OCI-M2 (cell line): ENCODE data around the gene FLACC1.

Experiments
- DNase-seq: peaks from one replicate; lab custom pipeline; 2025; ENCODE audit not compliant: unreplicated experiment; lab: John Stamatoyannopoulos, UW

The FLACC1 gene

DNA sequence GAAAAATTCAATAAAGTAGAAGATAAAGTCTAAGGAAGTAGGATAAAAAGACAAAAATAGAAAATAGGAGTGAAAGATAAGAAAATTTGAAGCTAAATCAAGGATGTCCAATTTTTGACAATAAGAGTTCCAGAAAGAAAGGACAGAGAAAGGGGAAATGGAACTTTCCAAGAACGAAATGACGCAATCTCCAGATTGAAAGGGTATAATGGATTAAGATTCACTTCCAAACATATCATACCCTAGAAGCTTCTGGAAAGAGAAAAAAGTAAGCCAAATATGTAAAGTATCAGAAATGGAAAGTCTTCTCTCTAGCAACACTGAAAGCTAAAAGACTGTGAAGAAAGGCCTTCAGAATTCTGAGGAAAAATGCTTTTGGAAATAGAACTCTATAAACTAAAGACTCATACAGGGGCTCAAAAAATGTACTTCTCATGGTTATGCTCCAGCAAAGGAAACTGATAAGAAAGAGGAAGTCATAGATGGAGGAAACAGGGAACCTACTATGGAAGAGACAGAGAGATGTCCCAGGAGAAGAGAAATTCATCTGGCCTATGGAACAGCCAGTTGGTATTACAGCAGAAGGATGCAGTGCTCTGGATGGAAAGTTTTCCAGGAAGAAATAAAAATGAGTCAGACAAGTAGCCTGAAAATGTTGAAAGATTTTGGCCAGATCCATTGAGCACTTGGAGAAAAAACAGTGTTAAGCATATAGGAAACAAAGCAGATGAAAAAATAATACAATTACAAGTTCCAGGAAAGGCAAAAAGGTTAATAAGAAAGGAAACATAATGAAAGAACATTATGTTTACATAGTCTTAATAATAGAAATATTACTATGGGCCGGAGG, 76.7 kb downstream of the FLACC1 start:
- no peak for DNase-seq

GRCh38 chr2:201279079-201279478, 78.1 kb downstream of the FLACC1 start:
- no peak for DNase-seq

DNA sequence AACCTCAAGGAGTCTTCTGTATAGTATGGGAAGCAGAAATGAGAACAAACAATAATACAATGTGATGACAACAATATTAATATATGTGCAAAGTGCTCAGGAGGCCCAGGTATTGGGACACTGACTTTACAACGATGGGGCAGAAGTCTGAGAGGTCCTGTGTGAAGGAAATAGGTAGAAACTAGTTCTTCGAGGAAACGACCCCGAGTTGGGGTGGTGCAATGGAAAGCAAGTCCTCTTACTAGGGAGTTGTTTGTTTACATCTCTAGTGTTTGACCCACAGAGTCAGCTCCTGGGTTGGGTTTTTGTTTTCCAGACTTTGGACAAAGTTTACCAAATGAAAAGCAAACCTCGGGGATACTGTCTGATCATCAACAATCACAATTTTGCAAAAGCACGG, 80.6 kb downstream of the FLACC1 start:
- no peak for DNase-seq

- DNase-seq: no peak
Observed at GRCh38 chr2:201275990-201276389, 81.2 kb downstream of the FLACC1 start.

GRCh38 chr2:201275069-201275468, 82.1 kb downstream of the FLACC1 start:
- no peak for DNase-seq

GRCh38 chr2:201273330-201273983, 83.7 kb downstream of the FLACC1 start:
- no peak for DNase-seq

GRCh38 chr2:201271917-201272316, 85.2 kb downstream of the FLACC1 start:
- no peak for DNase-seq

GRCh38 chr2:201270293-201271001, 86.7 kb downstream of the FLACC1 start:
- no peak for DNase-seq

GRCh38 chr2:201269764-201270163, 87.4 kb downstream of the FLACC1 start:
- no peak for DNase-seq

DNA sequence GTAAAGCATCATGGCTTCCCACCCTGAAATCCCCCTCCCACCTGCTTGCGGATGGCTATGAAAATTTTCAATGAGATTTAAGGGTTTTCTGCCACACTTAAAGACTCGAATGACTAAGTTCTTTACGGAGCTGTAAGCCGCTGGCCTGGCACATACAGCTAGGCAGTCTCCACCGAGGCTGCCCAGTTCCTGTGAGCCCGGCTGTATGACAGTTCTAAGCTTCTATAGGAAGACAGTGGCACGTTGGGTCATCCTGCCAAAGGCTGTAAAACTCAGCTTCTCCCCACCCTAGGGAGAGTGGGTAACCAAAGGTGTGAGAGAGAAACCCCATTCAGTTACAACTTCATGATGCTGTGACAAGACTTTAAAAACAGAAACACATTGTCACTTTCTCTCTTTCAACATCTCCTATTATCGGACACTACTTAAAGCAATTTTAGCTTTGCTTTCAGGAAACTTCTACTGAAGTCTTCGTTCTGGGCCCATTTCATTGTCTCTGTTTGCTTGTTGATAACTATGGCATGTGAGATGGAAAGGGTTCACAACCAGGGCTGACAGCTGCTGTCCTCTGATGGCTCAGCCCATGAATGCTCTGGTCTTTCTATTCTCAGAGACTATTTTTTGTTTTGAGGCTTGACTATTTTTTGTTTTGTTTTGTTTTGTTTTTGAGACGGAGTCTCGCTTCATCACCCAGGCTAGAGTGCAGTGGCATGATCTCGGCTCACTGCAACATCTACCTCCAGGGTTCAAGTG, 89.7 kb downstream of the FLACC1 start:
- DNase-seq: no peak

GRCh38 chr2:201266629-201267028, 90.5 kb downstream of the FLACC1 start:
- no peak for DNase-seq

GRCh38 chr2:201264472-201265173, 92.5 kb downstream of the FLACC1 start:
- no peak for DNase-seq

GRCh38 chr2:201263779-201264178, 93.4 kb downstream of the FLACC1 start:
- DNase-seq: no peak

DNA sequence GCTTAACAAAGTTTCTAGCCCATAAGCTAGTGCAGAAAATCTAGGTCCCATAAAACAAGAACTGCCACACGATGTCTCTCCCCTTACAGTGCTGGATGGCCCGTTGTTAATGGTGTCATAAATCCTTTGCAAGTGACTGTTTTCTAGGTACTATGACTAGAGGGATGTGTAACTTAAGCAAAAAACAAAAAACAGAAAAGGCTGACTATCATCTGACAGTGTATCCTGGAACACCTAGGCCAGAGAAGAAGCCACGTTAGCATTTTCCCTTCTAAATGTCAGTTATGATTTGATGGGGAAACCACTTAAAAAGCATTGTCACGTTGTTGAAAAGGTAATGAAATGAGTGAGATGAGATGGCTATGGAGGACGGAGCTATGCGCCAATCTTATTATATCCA, 94.4 kb downstream of the FLACC1 start:
- no peak for DNase-seq

- DNase-seq: no peak
Observed at GRCh38 chr2:201261906-201262305, 95.2 kb downstream of the FLACC1 start.

DNA sequence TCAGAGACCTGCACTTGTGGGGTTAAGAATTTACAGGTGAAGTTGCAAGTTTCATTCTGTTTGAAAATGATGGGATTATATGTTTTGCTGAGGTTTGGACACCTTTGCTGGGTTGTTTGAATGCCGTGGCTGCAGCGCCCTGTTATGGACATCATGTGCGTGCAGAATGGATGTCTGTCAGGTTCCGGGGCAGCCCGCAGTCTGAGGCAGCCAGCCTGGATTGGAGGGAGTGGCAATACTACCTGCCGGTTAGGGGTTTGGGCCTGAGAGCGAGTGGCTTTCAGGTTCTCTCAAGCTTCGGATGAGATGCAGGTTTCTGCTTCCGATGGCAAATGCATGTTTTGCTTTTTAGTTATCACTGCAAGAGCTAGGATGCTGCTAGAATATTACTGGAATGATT, 95.7 kb downstream of the FLACC1 start:
- no peak for DNase-seq

GRCh38 chr2:201260302-201260800, 96.8 kb downstream of the FLACC1 start, which contains the start of gene CASP8:
TSS of gene CASP8 (plus strand) at chr2:201260536. CDS start at chr2:201266487, 5,951 bp downstream.
- DNase-seq: no peak

DNA sequence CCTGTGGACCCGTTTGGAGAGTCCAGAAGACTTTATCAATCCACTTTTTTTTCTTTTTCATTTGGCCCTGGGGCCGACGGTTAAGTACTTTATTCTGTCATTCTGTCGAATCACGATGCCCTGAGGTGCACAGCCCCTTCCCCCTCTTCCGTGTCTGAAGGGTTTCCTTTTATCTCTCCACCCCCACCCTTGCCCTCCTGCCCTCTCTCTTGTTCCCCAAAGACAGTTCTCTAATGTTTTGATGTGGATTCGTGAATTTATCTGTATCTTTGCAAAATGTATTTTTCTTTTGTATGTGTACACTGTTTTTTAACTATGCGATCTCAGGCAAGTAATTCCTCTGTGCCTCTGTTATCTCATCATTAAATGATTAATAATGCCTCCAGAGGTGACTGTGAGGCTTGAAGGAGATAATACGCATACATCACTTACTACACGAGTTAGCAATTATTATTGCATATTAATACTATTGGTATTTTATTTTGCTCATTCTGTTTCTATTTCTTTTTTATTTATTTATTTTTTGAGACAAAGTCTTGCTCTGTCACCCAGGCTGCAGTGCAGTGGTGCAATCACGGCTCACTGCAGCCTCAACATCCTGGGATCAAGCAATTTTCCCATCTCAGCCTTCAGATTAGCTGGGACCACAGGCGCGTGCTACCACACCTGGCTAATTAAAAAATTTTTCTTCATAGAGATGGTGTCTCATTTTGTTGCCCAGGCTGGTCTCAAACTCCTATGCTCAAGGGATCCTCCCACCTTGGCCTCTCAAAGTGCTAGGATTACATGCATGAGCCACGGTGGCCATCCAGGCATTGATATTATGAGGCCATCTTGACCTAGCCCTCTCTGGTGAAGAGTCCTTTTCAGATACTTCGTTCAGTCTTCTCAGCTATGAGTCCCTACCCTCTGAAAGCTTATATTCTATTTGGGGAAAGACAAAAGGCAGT, 98.2 kb downstream of the FLACC1 start:
- peak; percentile 72 for DNase-seq
